GM18868 (cell line): ENCODE results near the gene CYTL1.
"Not testable (repeated sequence)": the region's sequence is repeated elsewhere in the genome, so short reads cannot be mapped to it uniquely, and the experiment has no call there.

Experiments used
- ATAC-seq: cut with Tn5 transposase; IDR thresholded peaks from one replicate; pipeline ENCODE4 v1.9.1; 2021; ENCODE audit warnings: mild to moderate bottlenecking, moderate library complexity; ENCODE audit not compliant: unreplicated experiment

The CYTL1 gene

GRCh38 chr4:5019274-5019673 is at the start of gene CYTL1:
CYTL1 (minus strand) TSS chr4:5019458; CDS start chr4:5019445, 13 bp downstream.
- ATAC-seq: no peak

- no peak for ATAC-seq
Measured at GRCh38 chr4:5067908-5068307, 48.6 kb upstream of the CYTL1 start.

- not testable (repeated sequence) for ATAC-seq
Measured at GRCh38 chr4:5066968-5067367, 47.7 kb upstream of the CYTL1 start.

GRCh38 chr4:5066101-5066500 is 46.8 kb upstream of the CYTL1 start:
- no peak for ATAC-seq

GRCh38 chr4:5055411-5055810 is 36.2 kb upstream of the CYTL1 start:
- no peak for ATAC-seq

GRCh38 chr4:5054532-5054931 is 35.3 kb upstream of the CYTL1 start:
- ATAC-seq: no peak

- no peak for ATAC-seq
Measured at GRCh38 chr4:5052726-5053425, 33.6 kb upstream of the CYTL1 start.

GRCh38 chr4:5052204-5052702 is 33.0 kb upstream of the CYTL1 start:
- ATAC-seq: no peak

- ATAC-seq: no peak
Measured at GRCh38 chr4:5051278-5052203, 32.3 kb upstream of the CYTL1 start, which contains the start of gene STK32B. STK32B (plus strand) TSS chr4:5051480.

- no peak for ATAC-seq
Measured at GRCh38 chr4:5050520-5051277, 31.4 kb upstream of the CYTL1 start.

- ATAC-seq: no peak
Measured at GRCh38 chr4:5048721-5049120, 29.5 kb upstream of the CYTL1 start.

GRCh38 chr4:5045097-5045496 is 25.8 kb upstream of the CYTL1 start:
- ATAC-seq: no peak

GRCh38 chr4:5044341-5044740 is 25.1 kb upstream of the CYTL1 start:
- ATAC-seq: no peak

GRCh38 chr4:5043579-5043978 is 24.3 kb upstream of the CYTL1 start:
- no peak for ATAC-seq

- no peak for ATAC-seq
Measured at GRCh38 chr4:5041699-5042098, 22.4 kb upstream of the CYTL1 start.

GRCh38 chr4:5040856-5041620 is 21.8 kb upstream of the CYTL1 start:
- ATAC-seq: no peak

GRCh38 chr4:5039800-5040199 is 20.5 kb upstream of the CYTL1 start:
- no peak for ATAC-seq

- no peak for ATAC-seq
Measured at GRCh38 chr4:5037553-5038551, 18.6 kb upstream of the CYTL1 start.

- no peak for ATAC-seq
Measured at GRCh38 chr4:5036239-5036638, 17.0 kb upstream of the CYTL1 start.
